RWPE2 (cell line): ENCODE data around the gene UCHL3.

Experiments used
- ATAC-seq: fragments of 200-7000 bp; cut with Tn5 transposase; 3 replicates; pipeline ENCODE4 v1.9.1; 2021; ENCODE audit warnings: low read depth
- DNase-seq: peaks from one replicate; pipeline ENCODE4 v3.0.0-alpha.2; 2020; ENCODE audit warnings: low spot score
- H3K27ac ChIP-seq: fragments of 450-650 bp; 2 replicates; pipeline ENCODE4 v1.5.1; 2017; ENCODE audit warnings: mild to moderate bottlenecking; ENCODE audit not compliant: poor library complexity, severe bottlenecking
- H3K27me3 ChIP-seq: fragments of 250-450 bp; sonication (Bioruptor Pico); 2 replicates; pipeline ENCODE4 v1.5.1; 2021; ENCODE audit warnings: mild to moderate bottlenecking, moderate library complexity; ENCODE audit not compliant: insufficient read depth, poor library complexity, severe bottlenecking
- H3K36me3 ChIP-seq: fragments of 250-450 bp; sonication (Bioruptor Pico); 2 replicates; pipeline ENCODE4 v1.5.1; 2020; ENCODE audit warnings: low read depth, mild to moderate bottlenecking, moderate library complexity
- H3K4me1 ChIP-seq: fragments of 250-450 bp; sonication (Bioruptor Pico); 2 replicates; pipeline ENCODE4 v1.5.1; 2021; ENCODE audit warnings: mild to moderate bottlenecking, moderate library complexity; ENCODE audit not compliant: insufficient read depth, poor library complexity, severe bottlenecking
- H3K4me3 ChIP-seq: fragments of 250-450 bp; sonication (Bioruptor Pico); 2 replicates; pipeline ENCODE4 v1.5.1; 2021; ENCODE audit warnings: mild to moderate bottlenecking, moderate library complexity; ENCODE audit not compliant: severe bottlenecking
- H3K9me3 ChIP-seq: fragments of 250-450 bp; sonication (Bioruptor Pico); 2 replicates; pipeline ENCODE4 v1.5.1; 2021; ENCODE audit warnings: mild to moderate bottlenecking, moderate library complexity; ENCODE audit not compliant: severe bottlenecking
- CTCF ChIP-seq: fragments of 450-650 bp; IDR thresholded peaks from one replicate; pipeline ENCODE4 v1.5.1; 2017; ENCODE audit warnings: mild to moderate bottlenecking, moderate library complexity; ENCODE audit not compliant: poor library complexity, severe bottlenecking

The UCHL3 gene

GRCh38 chr13:75645141-75645540 lies 95.5 kb downstream of the UCHL3 start:
- Histone ChIP-seq H3K9me3 (no peaks in the 10 kb centered on the region), H3K4me3 (no peak overlapping the region), H3K4me1 (no peaks in the 10 kb centered on the region), H3K27ac (no peak overlapping the region), H3K36me3 (no peaks in the 10 kb centered on the region), H3K27me3 (no peaks in the 10 kb centered on the region)
- no peak for TF ChIP-seq CTCF
- no peak for ATAC-seq
- no peak for DNase-seq

- H3K27ac ChIP-seq = no peak overlapping the region
- no peak for TF ChIP-seq CTCF
- DNase-seq (no peak), ATAC-seq (no peak)
- H3K27me3 ChIP-seq = no peaks in the 10 kb centered on the region
- H3K4me1 ChIP-seq = no peaks in the 10 kb centered on the region
- H3K36me3 ChIP-seq = no peaks in the 10 kb centered on the region
- no peak overlapping the region for H3K4me3 ChIP-seq
- H3K9me3 ChIP-seq = no peaks in the 10 kb centered on the region
Measured at GRCh38 chr13:75647126-75647784, 97.7 kb downstream of the UCHL3 start.

- Histone ChIP-seq H3K27ac (no peak overlapping the region), H3K4me3 (no peak overlapping the region), H3K4me1 (no peaks in the 10 kb centered on the region), H3K27me3 (no peaks in the 10 kb centered on the region), H3K36me3 (no peaks in the 10 kb centered on the region), H3K9me3 (no peaks in the 10 kb centered on the region)
- no peak for TF ChIP-seq CTCF
- ATAC-seq = no peak
- no peak for DNase-seq
Measured at GRCh38 chr13:75648446-75648845, 98.9 kb downstream of the UCHL3 start.

- no peak for ATAC-seq
- TF ChIP-seq CTCF = no peak
- Histone ChIP-seq H3K27ac (no peak overlapping the region), H3K4me3 (no peak overlapping the region), H3K36me3 (no peaks in the 10 kb centered on the region), H3K4me1 (no peaks in the 10 kb centered on the region), H3K27me3 (no peaks in the 10 kb centered on the region), H3K9me3 (no peaks in the 10 kb centered on the region)
- no peak for DNase-seq
Measured at GRCh38 chr13:75651013-75651412, 101.4 kb downstream of the UCHL3 start.

GRCh38 chr13:75652726-75653125 lies 103.1 kb downstream of the UCHL3 start:
- DNase-seq = no peak
- no peaks in the 10 kb centered on the region for H3K27me3 ChIP-seq
- H3K4me1 ChIP-seq = no peaks in the 10 kb centered on the region
- no peak overlapping the region for H3K4me3 ChIP-seq
- no peak for ATAC-seq
- H3K27ac ChIP-seq = no peak overlapping the region
- H3K9me3 ChIP-seq = no peaks in the 10 kb centered on the region
- TF ChIP-seq CTCF = no peak
- H3K36me3 ChIP-seq = no peaks in the 10 kb centered on the region
